Measurements from ENCODE around the gene RASD1.

The RASD1 gene

GRCh38 chr17:17509601-17510425 lies 13.6 kb upstream of the RASD1 start:
- DNase-seq, result peak; percentile 36

- peak; percentile 69 for DNase-seq
These were observed 12.7 kb upstream of the RASD1 start for GRCh38 chr17:17508646-17509591.

GRCh38 chr17:17508019-17508535 lies 11.9 kb upstream of the RASD1 start:
- no peak for DNase-seq

- no peak for DNase-seq
These were observed 11.3 kb upstream of the RASD1 start for GRCh38 chr17:17507465-17508011.

GRCh38 chr17:17506893-17507464 lies 10.8 kb upstream of the RASD1 start:
- no peak for DNase-seq

GRCh38 chr17:17506181-17506741 lies 10.1 kb upstream of the RASD1 start:
- DNase-seq, result no peak

- DNase-seq, result no peak
These were observed 9.5 kb upstream of the RASD1 start for GRCh38 chr17:17505610-17506171.

- no peak for DNase-seq
These were observed 9.0 kb upstream of the RASD1 start for GRCh38 chr17:17505151-17505550.

- DNase-seq, result no peak
These were observed 8.3 kb upstream of the RASD1 start for GRCh38 chr17:17504341-17505140.

GRCh38 chr17:17503566-17504130 lies 7.5 kb upstream of the RASD1 start:
- DNase-seq, result no peak

GRCh38 chr17:17502741-17503565 lies 6.8 kb upstream of the RASD1 start:
- no peak for DNase-seq

- no peak for DNase-seq
These were observed 4.9 kb upstream of the RASD1 start for GRCh38 chr17:17500999-17501605.

GRCh38 chr17:17499402-17500145 lies 3.4 kb upstream of the RASD1 start:
- no peak for DNase-seq

GRCh38 chr17:17498606-17499301 lies 2.6 kb upstream of the RASD1 start:
- no peak for DNase-seq

- DNase-seq, result no peak
These were observed 1.8 kb upstream of the RASD1 start for GRCh38 chr17:17497845-17498520.

- no peak for DNase-seq
These were observed 1.1 kb upstream of the RASD1 start for GRCh38 chr17:17497065-17497844.
